Activated CD4-positive, alpha-beta memory T cell treated with anti-CD3 and anti-CD28 coated beads, Interleukin-2, amount 10 ng/mL, durations not matched to agents 7 days and 5 days (primary cell): Measurements from ENCODE around the gene PYGO2. TPM values are rescaled to one million over a fixed set of nuclear protein-coding genes. Genes with fewer than 3 reads are reported as not detected.

ENCODE experiments used
- CTCF ChIA-PET: fragments of 350-600 bp; sonication (Branson Sonifier 250); formaldehyde crosslinking; loops from one replicate; lab custom pipeline; 2021; ENCODE audit warnings: antibody characterized with exemption, inconsistent platforms; lab: Charles Lee
- POLR2A ChIA-PET: fragments of 350-600 bp; sonication (Branson Sonifier 250); formaldehyde crosslinking; loops from one replicate; lab custom pipeline; 2021; ENCODE audit warnings: antibody characterized with exemption; lab: Charles Lee
- DNase-seq: peaks from one replicate; pipeline ENCODE4 v3.0.0-alpha.2; 2020
- H3K27ac Mint-ChIP-seq: one replicate; pipeline ENCODE4 v1.8.0; 2021; ENCODE audit warnings: mild to moderate bottlenecking, mixed read lengths
- H3K27me3 Mint-ChIP-seq: one replicate; pipeline ENCODE4 v1.8.0; 2021; ENCODE audit warnings: mixed read lengths
- H3K36me3 Mint-ChIP-seq: one replicate; pipeline ENCODE4 v1.8.0; 2021; ENCODE audit warnings: low read depth, mixed read lengths
- H3K4me1 Mint-ChIP-seq: one replicate; pipeline ENCODE4 v1.8.0; 2021; ENCODE audit warnings: mixed read lengths
- H3K4me3 Mint-ChIP-seq: one replicate; pipeline ENCODE4 v1.8.0; 2021; ENCODE audit warnings: mild to moderate bottlenecking, mixed read lengths
- H3K9me3 Mint-ChIP-seq: one replicate; pipeline ENCODE4 v1.8.0; 2021; ENCODE audit warnings: mixed read lengths
- total RNA-seq, 2 experiments: library from RNA; stranded (reverse); gene quantifications; one replicate each; pipeline ENCODE4 v1.2.3, GENCODE V29; 2021

PYGO2 gene, protein sequence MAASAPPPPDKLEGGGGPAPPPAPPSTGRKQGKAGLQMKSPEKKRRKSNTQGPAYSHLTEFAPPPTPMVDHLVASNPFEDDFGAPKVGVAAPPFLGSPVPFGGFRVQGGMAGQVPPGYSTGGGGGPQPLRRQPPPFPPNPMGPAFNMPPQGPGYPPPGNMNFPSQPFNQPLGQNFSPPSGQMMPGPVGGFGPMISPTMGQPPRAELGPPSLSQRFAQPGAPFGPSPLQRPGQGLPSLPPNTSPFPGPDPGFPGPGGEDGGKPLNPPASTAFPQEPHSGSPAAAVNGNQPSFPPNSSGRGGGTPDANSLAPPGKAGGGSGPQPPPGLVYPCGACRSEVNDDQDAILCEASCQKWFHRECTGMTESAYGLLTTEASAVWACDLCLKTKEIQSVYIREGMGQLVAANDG
- total RNA-seq, result 10 to 100 TPM; 48.7 to 49.7 TPM

DNA sequence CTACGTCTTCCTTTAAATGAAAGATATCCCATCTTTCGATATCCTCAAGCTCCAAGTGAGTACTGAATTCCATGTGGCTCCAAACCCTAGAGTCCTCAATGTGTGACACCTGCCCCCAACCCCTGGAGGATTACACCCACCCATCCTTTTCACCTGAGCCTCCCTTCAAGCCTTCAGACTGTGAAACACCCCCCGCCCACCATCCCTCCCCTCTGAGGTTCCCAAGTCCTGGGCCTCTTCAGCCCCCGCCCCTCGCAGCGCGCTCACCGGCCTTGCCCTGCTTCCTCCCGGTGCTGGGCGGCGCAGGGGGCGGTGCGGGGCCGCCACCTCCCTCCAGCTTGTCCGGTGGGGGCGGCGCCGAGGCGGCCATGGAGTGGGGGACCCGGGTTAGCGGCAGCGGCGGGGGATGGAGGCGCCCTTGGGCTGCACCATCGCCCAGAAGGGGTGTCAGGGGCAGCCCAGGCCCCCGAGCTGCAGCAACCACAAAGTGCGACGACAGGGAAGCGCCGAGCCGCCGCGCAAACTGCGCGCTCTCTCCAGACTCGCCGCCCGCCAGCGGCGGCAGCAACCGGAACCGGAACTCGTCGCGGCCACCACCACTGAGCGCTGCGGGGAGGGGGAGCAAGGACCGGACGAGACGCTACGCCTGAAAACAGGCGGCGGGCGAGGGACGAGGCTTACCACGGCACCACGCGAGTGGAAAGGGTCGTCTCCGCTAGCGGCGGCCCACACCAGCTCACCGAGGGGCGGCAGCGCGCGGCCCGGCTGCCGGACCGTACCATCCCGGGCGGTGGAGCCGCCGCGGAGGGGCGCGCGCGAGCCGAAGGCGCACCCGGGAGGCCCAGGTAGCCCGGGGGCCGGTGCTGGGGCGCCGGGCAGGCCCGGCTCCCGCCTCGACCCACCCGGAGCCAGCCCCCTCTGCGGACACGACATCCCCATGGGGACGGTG, at the start of gene PYGO2:
Gene PYGO2, minus strand, starts transcription at position 576 of the 949 bp plus-strand sequence. Its CDS starts 206 bp downstream, at position 370.
- Mint-ChIP-seq H3K36me3 (peaks cover 58% of the 10 kb centered on the region), H3K27me3 (no peaks in the 10 kb centered on the region), H3K27ac (peak within 1 kb of the TSS; percentile 89), H3K4me3 (peak within 1 kb of the TSS; percentile 97), H3K9me3 (no peaks in the 10 kb centered on the region), H3K4me1 (peaks cover 58% of the 10 kb centered on the region)
- POLR2A ChIA-PET, result interaction anchor here (0.7 to 4.3 kb wide), 14 partner anchors 9 to 232 kb away, joined by 3 to 62 read pairs (median 6); partner anchors contain the start of genes CKS1B, FLAD1, PMVK and SHC1
- peak; percentile 83 for DNase-seq
- CTCF ChIA-PET, result interaction anchor here (0.5 to 4.3 kb wide), 16 partner anchors 11 to 847 kb away, joined by 3 to 24 read pairs (median 4); partner anchors contain the start of genes ADAM15, CKS1B, FLAD1 and LENEP

DNA sequence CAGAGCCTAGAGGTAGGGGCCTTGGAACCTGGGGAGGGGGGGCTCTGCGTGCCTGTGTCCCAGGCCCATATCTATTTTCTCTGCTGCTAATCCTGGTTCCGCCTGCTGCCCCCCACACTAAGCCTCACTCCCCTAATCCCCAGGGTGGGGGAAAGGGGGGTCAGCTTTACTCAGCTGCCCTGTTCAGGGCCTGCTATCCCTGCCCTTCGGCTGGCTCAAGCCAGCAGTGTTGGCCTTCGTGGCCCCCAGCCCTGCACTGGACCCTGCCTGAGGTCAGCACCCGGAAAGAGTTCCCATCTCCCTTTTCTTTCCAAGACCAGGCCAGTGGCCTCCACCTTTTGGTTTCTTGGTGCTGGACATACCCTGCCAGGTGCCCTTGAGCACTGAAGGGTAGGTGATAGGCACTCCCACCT, 49.4 kb upstream of the PYGO2 start:
- ChIA-PET CTCF (interaction anchor here (0.8 to 1.1 kb wide), 2 partner anchors 9 to 74 kb away, joined by 3 read pairs; no protein-coding TSS in a partner anchor), POLR2A (interaction anchor here (1.0 to 14.7 kb wide), 6 partner anchors 10 to 74 kb away, joined by 3 to 203 read pairs (median 8); partner anchors contain the start of genes CKS1B, LENEP, PMVK and ZBTB7B)
- Mint-ChIP-seq H3K4me1 (peaks cover 81% of the 10 kb centered on the region), H3K4me3 (peak overlapping the region; percentile 96), H3K27me3 (no peaks in the 10 kb centered on the region), H3K27ac (peak overlapping the region; percentile 90), H3K36me3 (peaks cover 59% of the 10 kb centered on the region), H3K9me3 (no peaks in the 10 kb centered on the region)
- DNase-seq, result no peak

- peak overlapping the region; percentile 96 for H3K4me3 Mint-ChIP-seq
- H3K4me1 Mint-ChIP-seq, result peaks cover 81% of the 10 kb centered on the region
- H3K36me3 Mint-ChIP-seq, result peaks cover 55% of the 10 kb centered on the region
- H3K27ac Mint-ChIP-seq, result peak overlapping the region; percentile 90
- peak; percentile 53 for DNase-seq
- CTCF ChIA-PET, result interaction anchor here (0.6 to 1.1 kb wide), 4 partner anchors 10 to 75 kb away, joined by 3 read pairs; no protein-coding TSS in a partner anchor
- no peaks in the 10 kb centered on the region for H3K27me3 Mint-ChIP-seq
- POLR2A ChIA-PET, result interaction anchor here (0.6 to 14.7 kb wide), 8 partner anchors 10 to 73 kb away, joined by 3 to 203 read pairs (median 5); partner anchors contain the start of genes CKS1B, FLAD1, LENEP and PMVK
- H3K9me3 Mint-ChIP-seq, result no peaks in the 10 kb centered on the region
These were observed 48.8 kb upstream of the PYGO2 start for GRCh38 chr1:155010211-155010918.

GRCh38 chr1:155009742-155010141, 48.2 kb upstream of the PYGO2 start:
- no peaks in the 10 kb centered on the region for H3K9me3 Mint-ChIP-seq
- ChIA-PET POLR2A (interaction anchor here (0.8 to 14.7 kb wide), 8 partner anchors 11 to 383 kb away, joined by 3 to 203 read pairs (median 4); partner anchors contain the start of genes CKS1B, FLAD1, KRTCAP2 and LENEP), CTCF (interaction anchor here (0.9 kb wide), 1 partner anchor 35 kb away, joined by 3 read pairs; no protein-coding TSS in a partner anchor)
- H3K4me3 Mint-ChIP-seq, result peak overlapping the region; percentile 96
- DNase-seq, result no peak
- H3K36me3 Mint-ChIP-seq, result peaks cover 55% of the 10 kb centered on the region
- no peaks in the 10 kb centered on the region for H3K27me3 Mint-ChIP-seq
- peak overlapping the region; percentile 90 for H3K27ac Mint-ChIP-seq
- peaks cover 80% of the 10 kb centered on the region for H3K4me1 Mint-ChIP-seq

DNA sequence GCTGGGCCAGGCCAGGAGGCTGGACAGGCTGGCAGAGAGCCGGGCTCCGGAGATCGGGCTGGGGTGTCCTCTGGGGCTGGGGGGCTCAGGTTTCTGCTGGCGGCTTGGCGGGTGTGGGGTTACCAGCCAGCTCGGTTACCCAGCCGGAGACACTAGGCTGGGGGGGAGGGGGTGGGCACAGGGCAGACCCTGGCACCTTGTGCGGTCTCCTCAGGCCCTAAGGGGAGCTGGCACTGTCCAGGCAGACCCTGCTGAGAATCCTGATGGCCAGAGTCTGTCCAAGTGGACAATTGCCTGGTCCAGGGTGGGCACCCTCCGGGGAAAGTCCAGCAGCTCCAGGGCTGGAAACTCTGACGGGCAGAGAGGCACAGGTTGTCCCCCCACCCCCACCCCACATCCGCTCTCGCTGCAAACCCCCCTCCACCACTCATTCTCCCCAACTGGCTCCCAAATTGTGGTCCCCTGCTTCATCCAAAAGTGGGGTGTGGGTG, 47.7 kb upstream of the PYGO2 start:
- Mint-ChIP-seq H3K27me3 (no peaks in the 10 kb centered on the region), H3K4me1 (peaks cover 80% of the 10 kb centered on the region), H3K4me3 (peak overlapping the region; percentile 96), H3K27ac (peak overlapping the region; percentile 90), H3K9me3 (no peaks in the 10 kb centered on the region), H3K36me3 (peaks cover 55% of the 10 kb centered on the region)
- CTCF ChIA-PET, result interaction anchor here (2.1 to 6.2 kb wide), 2 partner anchors 8 to 10 kb away, joined by 14 to 39 read pairs; no protein-coding TSS in a partner anchor
- POLR2A ChIA-PET, result interaction anchor here (1.0 to 14.7 kb wide), 9 partner anchors 7 to 382 kb away, joined by 3 to 203 read pairs (median 4); partner anchors contain the start of genes CKS1B, FLAD1, KRTCAP2 and LENEP
- peak; percentile 45 for DNase-seq

- peak overlapping the region; percentile 90 for H3K27ac Mint-ChIP-seq
- peaks cover 54% of the 10 kb centered on the region for H3K36me3 Mint-ChIP-seq
- DNase-seq, result peak; percentile 77
These were observed 46.7 kb upstream of the PYGO2 start for GRCh38 chr1:155008015-155008941.

DNA sequence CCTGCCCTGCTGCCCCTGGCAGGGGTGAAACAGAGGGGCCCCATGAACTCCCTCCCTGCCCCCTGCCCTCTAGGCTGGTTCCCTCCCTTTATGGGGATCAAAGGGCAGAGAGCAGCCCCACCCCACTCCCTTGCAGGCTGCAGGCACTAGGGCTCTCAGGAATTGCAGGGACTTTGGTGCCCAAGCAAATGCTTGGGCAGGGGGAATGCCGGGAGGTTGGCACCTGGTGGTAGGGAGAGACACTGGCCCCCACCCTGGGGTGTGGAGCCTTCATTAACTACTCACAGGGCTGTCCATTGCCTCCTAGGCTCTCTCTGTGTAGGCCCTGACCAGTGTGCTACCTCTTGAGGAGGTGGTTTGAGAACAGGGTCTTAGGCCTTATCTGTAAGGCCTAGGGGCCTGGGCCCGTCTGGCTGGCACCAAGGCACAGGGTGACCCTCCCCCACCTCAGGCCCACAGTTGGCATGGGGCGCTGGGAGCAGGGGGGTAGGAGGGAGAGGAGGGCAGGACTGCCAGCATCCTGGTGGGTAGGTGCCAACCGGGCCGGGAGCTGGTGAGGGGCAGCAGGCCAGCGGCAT, 45.8 kb upstream of the PYGO2 start:
- peaks cover 66% of the 10 kb centered on the region for H3K4me1 Mint-ChIP-seq
- POLR2A ChIA-PET, result interaction anchor here (1.2 to 14.7 kb wide), 7 partner anchors 9 to 71 kb away, joined by 4 to 203 read pairs (median 12); partner anchors contain the start of genes CKS1B, FLAD1, LENEP and PMVK
- H3K36me3 Mint-ChIP-seq, result peaks cover 49% of the 10 kb centered on the region
- peak; percentile 24 for DNase-seq
- H3K9me3 Mint-ChIP-seq, result no peaks in the 10 kb centered on the region
- H3K27me3 Mint-ChIP-seq, result no peaks in the 10 kb centered on the region
- H3K4me3 Mint-ChIP-seq, result peak overlapping the region; percentile 30
- CTCF ChIA-PET, result interaction anchor here (0.7 to 6.2 kb wide), 9 partner anchors 8 to 166 kb away, joined by 3 to 39 read pairs (median 4); partner anchors contain the start of genes FLAD1, KRTCAP2 and PBXIP1
- peak overlapping the region; percentile 90 for H3K27ac Mint-ChIP-seq

More at GRCh38 chr1:155008015-155008941, 46.7 kb upstream of the PYGO2 start:
- Mint-ChIP-seq H3K9me3 (no peaks in the 10 kb centered on the region), H3K4me1 (peaks cover 75% of the 10 kb centered on the region), H3K4me3 (peak overlapping the region; percentile 96), H3K27me3 (no peaks in the 10 kb centered on the region)
- POLR2A ChIA-PET, result interaction anchor here (0.6 to 14.7 kb wide), 14 partner anchors 8 to 165 kb away, joined by 3 to 203 read pairs (median 4); partner anchors contain the start of genes CKS1B, FLAD1, KRTCAP2 and LENEP
- CTCF ChIA-PET, result interaction anchor here (1.1 to 6.2 kb wide), 3 partner anchors 9 to 12 kb away, joined by 3 to 39 read pairs (median 14); no protein-coding TSS in a partner anchor

DNA sequence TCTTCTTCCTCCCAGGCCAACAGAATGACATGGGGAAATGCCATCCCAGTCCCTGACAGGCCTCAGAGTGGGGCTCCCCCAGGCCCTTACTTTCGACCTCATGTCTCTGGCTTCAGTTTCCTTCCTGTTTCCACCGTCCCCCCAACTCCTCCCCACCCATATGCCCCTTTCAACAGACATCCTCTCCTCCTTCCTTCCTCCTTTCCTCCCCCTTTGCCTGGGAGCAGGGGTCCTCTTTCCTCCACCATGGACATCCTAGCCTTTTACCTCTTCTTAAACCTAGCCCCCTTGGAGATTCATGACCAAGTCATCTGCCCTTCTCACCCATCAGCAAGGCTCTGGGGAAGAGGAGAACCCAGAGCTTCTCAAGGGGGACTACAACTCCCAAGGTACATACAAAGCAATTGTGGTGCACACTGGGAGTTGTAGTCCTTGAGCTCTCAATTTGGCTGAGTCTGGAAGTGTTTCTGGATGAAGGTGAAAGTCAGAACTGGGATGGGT, 45.1 kb upstream of the PYGO2 start:
- POLR2A ChIA-PET, result interaction anchor here (1.0 to 14.7 kb wide), 9 partner anchors 8 to 70 kb away, joined by 3 to 203 read pairs (median 9); partner anchors contain the start of genes CKS1B, FLAD1, LENEP and PMVK
- peak; percentile 58 for DNase-seq
- Mint-ChIP-seq H3K4me3 (peak overlapping the region; percentile 50), H3K27me3 (no peaks in the 10 kb centered on the region), H3K9me3 (no peaks in the 10 kb centered on the region), H3K36me3 (peaks cover 44% of the 10 kb centered on the region), H3K4me1 (peaks cover 60% of the 10 kb centered on the region), H3K27ac (peak overlapping the region; percentile 90)
- CTCF ChIA-PET, result interaction anchor here (0.7 to 6.2 kb wide), 7 partner anchors 11 to 166 kb away, joined by 3 to 39 read pairs (median 4); partner anchors contain the start of genes FLAD1, KRTCAP2 and PBXIP1

DNA sequence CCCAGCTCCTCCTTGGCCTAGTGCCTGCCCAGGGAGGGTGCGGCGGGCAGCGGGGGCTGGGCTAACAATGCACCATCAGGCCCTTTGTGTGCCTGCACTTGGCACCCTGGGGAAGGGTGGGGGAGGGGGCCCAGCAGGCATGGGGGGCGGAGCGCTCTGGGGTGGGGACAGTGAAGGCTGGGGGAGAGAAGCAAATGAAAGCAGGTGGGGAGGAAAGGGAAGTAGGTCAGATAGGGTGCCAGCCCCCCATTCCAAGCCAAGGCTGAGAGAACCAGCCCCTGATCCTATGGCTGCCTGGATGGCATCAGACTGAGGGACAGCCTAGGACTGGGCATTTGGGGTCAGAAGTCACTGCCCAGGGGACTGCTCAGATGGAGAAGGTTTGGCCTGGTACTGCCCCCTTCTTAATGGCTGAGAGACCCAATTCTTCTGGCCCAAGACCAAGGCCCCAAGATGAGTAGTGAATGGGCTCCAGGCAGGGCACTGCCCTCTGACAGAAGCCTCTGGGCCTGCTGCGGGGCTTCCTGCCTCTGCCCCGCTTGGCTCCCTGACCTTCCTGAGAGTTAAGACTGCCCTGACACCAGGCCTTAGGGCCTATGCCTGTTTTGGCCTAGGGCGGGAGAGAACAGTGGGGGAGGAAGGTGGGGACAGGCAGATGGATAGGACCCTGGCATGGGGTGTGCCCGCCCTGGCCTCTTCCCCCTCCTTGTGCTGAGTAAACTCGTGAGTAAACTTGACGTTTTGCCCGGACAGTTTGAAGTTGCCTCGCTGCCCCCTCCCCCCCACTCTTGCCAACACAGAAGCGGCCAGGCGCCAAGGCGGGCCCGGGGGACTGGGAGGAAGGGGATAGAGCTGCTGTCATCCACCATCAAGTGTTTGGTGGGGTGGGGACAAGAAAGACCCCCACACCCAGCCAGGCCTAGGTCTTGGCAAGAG, 43.8 kb upstream of the PYGO2 start:
- ChIA-PET POLR2A (interaction anchor here (0.6 to 13.2 kb wide), 10 partner anchors 8 to 69 kb away, joined by 3 to 203 read pairs (median 6); partner anchors contain the start of genes FLAD1, PMVK and PYGO2), CTCF (interaction anchor here (6.2 kb wide), 1 partner anchor 12 kb away, joined by 39 read pairs; no protein-coding TSS in a partner anchor)
- DNase-seq, result peak; percentile 39
- H3K9me3 Mint-ChIP-seq, result no peaks in the 10 kb centered on the region
- H3K4me3 Mint-ChIP-seq, result peak overlapping the region; percentile 50
- H3K4me1 Mint-ChIP-seq, result peaks cover 51% of the 10 kb centered on the region
- peak overlapping the region; percentile 90 for H3K27ac Mint-ChIP-seq
- H3K36me3 Mint-ChIP-seq, result peaks cover 38% of the 10 kb centered on the region
- H3K27me3 Mint-ChIP-seq, result no peaks in the 10 kb centered on the region
